WERI-Rb-1 (cell line): ENCODE results near the gene OR52B6.

Source experiments
- DNase-seq: peaks from one replicate; pipeline ENCODE4 v3.0.0-alpha.2; 2020
- H3K27ac ChIP-seq: fragments of 250-450 bp; sonication (Bioruptor Pico); 2 replicates; pipeline ENCODE4 v1.5.1; 2020; ENCODE audit warnings: mild to moderate bottlenecking, moderate library complexity
- H3K27me3 ChIP-seq: fragments of 250-450 bp; sonication (Bioruptor Pico); 2 replicates; pipeline ENCODE4 v1.5.1; 2021; ENCODE audit warnings: mild to moderate bottlenecking, low read depth, moderate library complexity; ENCODE audit not compliant: insufficient read depth, severe bottlenecking
- H3K36me3 ChIP-seq: fragments of 250-450 bp; sonication (Bioruptor Pico); 2 replicates; pipeline ENCODE4 v1.5.1; 2020; ENCODE audit warnings: mild to moderate bottlenecking, moderate library complexity
- H3K4me3 ChIP-seq: 2 replicates; pipeline ENCODE4 v1.5.1; 2011; ENCODE audit warnings: low read depth, mild to moderate bottlenecking, control low read depth, low read length
- H3K9me3 ChIP-seq: fragments of 250-450 bp; sonication (Bioruptor Pico); 2 replicates; pipeline ENCODE4 v1.5.1; 2021; ENCODE audit warnings: mild to moderate bottlenecking, moderate library complexity; ENCODE audit not compliant: severe bottlenecking
- CTCF ChIP-seq: IDR thresholded peaks from 2 replicates; pipeline ENCODE4 v1.5.1; 2011; ENCODE audit warnings: low read depth, mild to moderate bottlenecking, control low read depth, inconsistent platforms, low read length

The OR52B6 gene, protein sequence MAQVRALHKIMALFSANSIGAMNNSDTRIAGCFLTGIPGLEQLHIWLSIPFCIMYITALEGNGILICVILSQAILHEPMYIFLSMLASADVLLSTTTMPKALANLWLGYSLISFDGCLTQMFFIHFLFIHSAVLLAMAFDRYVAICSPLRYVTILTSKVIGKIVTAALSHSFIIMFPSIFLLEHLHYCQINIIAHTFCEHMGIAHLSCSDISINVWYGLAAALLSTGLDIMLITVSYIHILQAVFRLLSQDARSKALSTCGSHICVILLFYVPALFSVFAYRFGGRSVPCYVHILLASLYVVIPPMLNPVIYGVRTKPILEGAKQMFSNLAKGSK

GRCh38 chr11:5580577-5580976 lies at the start of gene OR52B6:
TSS of gene OR52B6 (plus strand) at chr11:5580877. CDS start at chr11:5580877, 0 bp downstream.
- Histone ChIP-seq H3K36me3 (no peaks in the 10 kb centered on the region), H3K4me3 (no peak within 1 kb of the TSS), H3K9me3 (no peaks in the 10 kb centered on the region), H3K27me3 (peaks cover 66% of the 10 kb centered on the region), H3K27ac (no peak within 1 kb of the TSS)
- DNase-seq, result no peak
- no peak for TF ChIP-seq CTCF

GRCh38 chr11:5531053-5531831 lies 49.4 kb upstream of the OR52B6 start:
- no peak overlapping the region for H3K27ac ChIP-seq
- no peaks in the 10 kb centered on the region for H3K36me3 ChIP-seq
- DNase-seq, result no peak
- no peaks in the 10 kb centered on the region for H3K9me3 ChIP-seq
- H3K4me3 ChIP-seq, result no peak overlapping the region
- H3K27me3 ChIP-seq, result no peaks in the 10 kb centered on the region
- TF ChIP-seq CTCF, result no peak

DNA sequence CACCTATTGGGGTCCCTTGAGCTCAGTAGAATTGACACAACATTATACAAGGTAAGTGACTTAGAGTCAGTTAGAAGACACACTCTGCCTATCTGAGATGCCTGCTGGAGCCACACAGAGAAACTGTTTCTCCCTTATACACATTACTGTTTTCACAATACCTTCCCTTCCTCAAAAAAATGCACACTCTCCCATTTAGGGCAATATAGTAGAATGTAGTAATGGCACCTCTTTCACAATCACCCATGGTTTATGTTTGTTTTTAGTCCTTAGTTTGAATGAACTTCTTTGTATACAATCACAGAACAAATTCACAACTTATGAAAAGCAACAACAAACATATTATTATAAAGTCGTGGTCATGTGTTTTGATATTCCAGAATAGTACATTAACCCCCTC lies 46.6 kb upstream of the OR52B6 start:
- Histone ChIP-seq H3K36me3 (no peaks in the 10 kb centered on the region), H3K27ac (no peak overlapping the region), H3K9me3 (no peaks in the 10 kb centered on the region), H3K27me3 (no peaks in the 10 kb centered on the region), H3K4me3 (no peak overlapping the region)
- TF ChIP-seq CTCF, result no peak
- no peak for DNase-seq

- Histone ChIP-seq H3K4me3 (no peak overlapping the region), H3K27me3 (no peaks in the 10 kb centered on the region), H3K36me3 (no peaks in the 10 kb centered on the region), H3K9me3 (no peaks in the 10 kb centered on the region), H3K27ac (no peak overlapping the region)
- no peak for TF ChIP-seq CTCF
- DNase-seq, result no peak
Observed at GRCh38 chr11:5536482-5536881, 44.2 kb upstream of the OR52B6 start.

DNA sequence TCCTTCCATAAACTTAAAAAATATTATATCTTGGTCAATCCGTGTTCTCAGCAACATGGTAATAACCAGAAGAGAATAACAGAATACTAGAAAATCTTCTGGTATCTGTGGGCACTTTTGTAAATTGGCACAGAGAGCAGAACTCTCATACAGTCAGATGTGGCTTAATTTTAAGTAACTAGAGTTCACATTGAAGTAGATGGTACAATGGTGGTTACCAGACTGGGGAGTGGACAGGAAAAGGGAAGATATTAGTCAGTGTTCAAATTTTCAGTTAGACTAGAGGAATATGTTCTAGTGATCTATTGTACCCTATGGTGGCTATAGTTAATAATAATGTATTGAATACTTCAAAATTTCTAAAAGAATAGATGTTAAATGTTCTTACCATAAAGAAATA lies 39.2 kb upstream of the OR52B6 start:
- Histone ChIP-seq H3K27me3 (no peaks in the 10 kb centered on the region), H3K4me3 (no peak overlapping the region), H3K9me3 (no peaks in the 10 kb centered on the region), H3K36me3 (no peaks in the 10 kb centered on the region), H3K27ac (no peak overlapping the region)
- DNase-seq, result no peak
- no peak for TF ChIP-seq CTCF
